Stimulated activated naive CD8-positive, alpha-beta T cell treated with anti-CD3 and anti-CD28 coated beads, Interleukin-15, Interleukin-2, amounts not matched to agents 100 U/mL and 50 U/mL, for 24 hours (primary cell): Measurements from ENCODE around the gene C3AR1.
"Not testable (repeated sequence)": the region's sequence is repeated elsewhere in the genome, so short reads cannot be mapped to it uniquely, and the experiment has no call there.

Experiments used
- ATAC-seq: fragments of 150-1000 bp; cut with Tn5 transposase; one replicate; pipeline ENCODE4 v1.10.0; 2021
- DNase-seq: peaks from one replicate; pipeline ENCODE4 v3.0.0; 2021

The C3AR1 gene

GRCh38 chr12:8065991-8066594, at the start of gene C3AR1:
C3AR1 (minus strand) TSS chr12:8066359; CDS start chr12:8060185, 6,174 bp downstream.
- peak; percentile 93 for ATAC-seq
- DNase-seq = peak; percentile 33

- not testable (repeated sequence) for DNase-seq, ATAC-seq
Measured at GRCh38 chr12:8113117-8113516, 47.0 kb upstream of the C3AR1 start.

- ATAC-seq = peak; percentile 46
- peak; percentile 81 for DNase-seq
Measured at GRCh38 chr12:8108808-8109398, 42.7 kb upstream of the C3AR1 start.

GRCh38 chr12:8099235-8099634, 33.1 kb upstream of the C3AR1 start:
- DNase-seq (no peak), ATAC-seq (no peak)

GRCh38 chr12:8096281-8096915, 30.2 kb upstream of the C3AR1 start:
- DNase-seq (no peak), ATAC-seq (no peak)

GRCh38 chr12:8093291-8093690, 27.1 kb upstream of the C3AR1 start:
- DNase-seq (no peak), ATAC-seq (no peak)

- no peak for DNase-seq
- ATAC-seq = no peak
Measured at GRCh38 chr12:8089716-8090115, 23.6 kb upstream of the C3AR1 start.

GRCh38 chr12:8089277-8089676, 23.1 kb upstream of the C3AR1 start:
- not testable (repeated sequence) for ATAC-seq, DNase-seq

- DNase-seq (peak; percentile 25), ATAC-seq (peak; percentile 79)
Measured at GRCh38 chr12:8088574-8088973, 22.4 kb upstream of the C3AR1 start.

GRCh38 chr12:8087666-8088065, 21.5 kb upstream of the C3AR1 start:
- no peak for DNase-seq
- ATAC-seq = no peak

- ATAC-seq = not testable (repeated sequence)
- peak; percentile 45 for DNase-seq
Measured at GRCh38 chr12:8084351-8084750, 18.2 kb upstream of the C3AR1 start.

- no peak for DNase-seq
- no peak for ATAC-seq
Measured at GRCh38 chr12:8082808-8083100, 16.6 kb upstream of the C3AR1 start.

- DNase-seq = peak; percentile 44
- ATAC-seq = peak; percentile 26
Measured at GRCh38 chr12:8081251-8081920, 15.2 kb upstream of the C3AR1 start.

- DNase-seq (no peak), ATAC-seq (no peak)
Measured at GRCh38 chr12:8080120-8080519, 14.0 kb upstream of the C3AR1 start.

GRCh38 chr12:8078916-8079315, 12.8 kb upstream of the C3AR1 start:
- ATAC-seq (no peak), DNase-seq (no peak)

GRCh38 chr12:8078398-8078797, 12.2 kb upstream of the C3AR1 start:
- DNase-seq = peak; percentile 54
- peak; percentile 38 for ATAC-seq

GRCh38 chr12:8077207-8077606, 11.0 kb upstream of the C3AR1 start:
- ATAC-seq (no peak), DNase-seq (no peak)

- no peak for DNase-seq
Measured at GRCh38 chr12:8076366-8076765, 10.2 kb upstream of the C3AR1 start.

GRCh38 chr12:8075935-8076334, 9.8 kb upstream of the C3AR1 start:
- DNase-seq = no peak
- no peak for ATAC-seq

More at GRCh38 chr12:8076366-8076765, 10.2 kb upstream of the C3AR1 start:
- ATAC-seq = no peak

- DNase-seq, ATAC-seq: not testable (repeated sequence)
Measured at GRCh38 chr12:8071820-8072219, 5.7 kb upstream of the C3AR1 start.

- ATAC-seq = no peak
- DNase-seq = no peak
Measured at GRCh38 chr12:8069582-8069981, 3.4 kb upstream of the C3AR1 start.

GRCh38 chr12:8064131-8064530, 2.0 kb downstream of the C3AR1 start:
- ATAC-seq (no peak), DNase-seq (no peak)

- no peak for DNase-seq
- no peak for ATAC-seq
Measured at GRCh38 chr12:8058506-8058905, 7.7 kb downstream of the C3AR1 start.
